Stimulated activated CD8-positive, alpha-beta memory T cell treated with anti-CD3 and anti-CD28 coated beads, Interleukin-15, amount 100 ng/mL, for 24 hours (primary cell): ENCODE measurements around the gene TRABD2B.

Experiments used
- DNase-seq: peaks from one replicate; pipeline ENCODE4 v3.0.0-alpha.2; 2020; ENCODE audit warnings: low read depth

Gene TRABD2B

DNA sequence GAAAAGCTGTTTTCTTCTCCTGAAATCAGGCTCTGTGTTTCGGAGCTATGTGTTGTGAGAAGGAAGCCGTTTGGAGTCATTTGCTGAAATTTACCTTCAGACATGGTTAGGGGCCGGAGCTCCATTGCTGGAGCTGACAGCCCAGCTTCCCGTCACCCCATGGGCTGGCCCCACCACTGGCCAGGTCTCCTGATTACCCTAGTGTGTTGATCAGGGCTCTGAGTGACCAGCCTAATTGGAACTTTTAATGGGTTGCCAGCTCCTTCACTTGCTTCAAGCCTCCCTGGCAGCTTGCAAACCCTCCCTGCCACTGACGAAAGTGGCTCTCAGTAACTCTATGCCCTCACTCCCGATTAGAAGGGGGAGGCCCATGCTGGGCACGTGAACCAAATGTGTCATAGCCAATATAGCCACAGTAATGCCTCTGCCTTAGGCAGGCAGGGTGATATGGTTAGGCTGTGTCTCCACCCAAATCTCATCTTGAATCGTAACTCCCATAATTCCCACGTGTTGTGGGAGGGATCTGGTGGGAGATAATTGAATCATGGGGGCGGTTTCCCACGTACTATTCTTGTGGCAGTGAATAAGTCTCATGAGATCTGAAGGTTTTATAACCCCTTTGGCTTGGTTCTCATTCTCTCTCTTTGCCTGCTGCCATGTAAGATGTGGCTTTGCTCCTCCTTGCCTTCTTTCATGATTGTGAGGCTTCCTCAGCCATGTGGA, 224.1 kb downstream of the TRABD2B start:
- no peak for DNase-seq

GRCh38 chr1:47772281-47772680, 224.9 kb downstream of the TRABD2B start:
- DNase-seq, result no peak

DNA sequence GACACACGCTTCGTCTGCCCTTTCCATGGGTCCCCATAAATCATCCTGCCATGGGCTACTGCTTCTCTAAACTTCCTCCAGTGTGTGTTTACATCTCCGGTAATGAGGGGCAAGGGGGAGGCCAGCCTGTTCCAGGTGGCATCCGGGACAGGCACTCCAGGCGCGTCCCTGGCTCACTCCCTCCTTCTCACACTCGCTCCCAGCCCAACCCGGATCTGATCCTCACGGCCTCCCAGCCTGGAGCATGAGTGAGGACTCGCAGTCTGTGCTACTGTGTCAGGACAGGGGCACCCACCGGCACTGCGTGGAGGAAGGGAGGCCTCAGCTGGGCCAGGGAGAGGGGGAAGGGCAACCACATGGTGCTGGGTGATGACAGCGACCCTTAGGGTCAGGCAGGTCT, 225.4 kb downstream of the TRABD2B start:
- DNase-seq, result no peak

- DNase-seq, result no peak
These were observed 227.2 kb downstream of the TRABD2B start for GRCh38 chr1:47769983-47770382.

GRCh38 chr1:47769295-47769694, 227.9 kb downstream of the TRABD2B start:
- no peak for DNase-seq

DNA sequence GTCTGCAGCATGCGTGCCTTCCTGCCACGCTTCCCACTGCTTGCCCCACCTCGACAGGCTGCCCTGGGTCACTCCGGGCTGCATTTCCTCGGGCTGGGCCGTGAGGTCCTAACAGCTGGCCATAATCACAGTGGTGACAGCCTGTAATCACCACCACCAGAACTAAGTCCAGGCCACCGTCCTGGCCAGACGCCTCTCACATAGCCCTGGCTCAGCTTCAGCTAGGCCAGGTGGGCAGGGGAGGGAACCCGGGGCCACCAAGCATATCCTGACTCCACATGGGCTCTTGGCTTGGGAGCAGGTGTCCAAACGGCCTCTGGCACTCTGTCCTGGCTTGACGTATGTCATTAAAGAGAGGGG, 229.5 kb downstream of the TRABD2B start:
- DNase-seq, result no peak

DNA sequence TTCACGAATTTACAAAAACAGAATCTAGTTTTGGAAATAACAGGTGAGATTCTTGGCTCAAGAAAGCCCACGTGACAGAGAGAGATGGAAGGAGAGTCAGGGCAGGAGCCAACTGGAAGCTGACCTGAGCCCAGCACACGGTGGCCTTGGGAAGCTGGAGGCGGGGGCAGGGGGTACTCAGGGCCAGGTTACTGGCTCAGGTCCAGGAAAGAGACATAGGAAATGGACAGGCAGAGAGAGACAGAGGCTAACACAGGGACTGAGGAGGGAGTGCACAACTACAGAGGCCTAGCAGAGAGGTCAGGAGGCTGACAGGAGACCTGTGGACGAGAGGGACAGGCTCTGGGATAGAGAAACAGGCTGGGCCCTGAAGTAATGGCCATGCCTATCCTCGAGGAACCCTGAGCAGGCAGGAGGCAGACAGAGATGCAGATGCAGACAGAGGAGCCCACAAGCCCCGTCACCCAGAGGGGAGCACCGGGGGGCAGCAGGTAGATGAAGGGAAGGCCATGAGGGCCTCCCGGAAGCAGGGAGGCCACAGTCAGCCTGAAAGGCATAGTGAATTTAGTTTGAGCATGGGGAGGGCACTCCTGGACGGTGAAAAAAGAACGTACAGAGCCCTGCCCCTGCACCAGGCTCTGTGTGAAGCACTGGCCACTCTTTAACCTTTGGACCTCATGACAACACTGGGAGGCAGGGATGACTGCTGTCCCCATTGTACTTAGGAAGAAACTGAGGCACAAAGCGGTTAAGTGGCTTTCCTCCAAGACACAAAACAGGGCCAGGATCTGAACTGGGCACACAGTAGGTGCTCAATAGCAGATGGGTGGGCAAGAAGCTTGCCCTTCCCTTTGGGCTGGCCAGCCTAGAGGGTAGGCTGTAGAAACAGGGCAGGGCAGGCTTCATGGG, 230.1 kb downstream of the TRABD2B start:
- no peak for DNase-seq

GRCh38 chr1:47765742-47766485, 231.3 kb downstream of the TRABD2B start:
- no peak for DNase-seq

- DNase-seq, result no peak
These were observed 231.9 kb downstream of the TRABD2B start for GRCh38 chr1:47765236-47765635.

DNA sequence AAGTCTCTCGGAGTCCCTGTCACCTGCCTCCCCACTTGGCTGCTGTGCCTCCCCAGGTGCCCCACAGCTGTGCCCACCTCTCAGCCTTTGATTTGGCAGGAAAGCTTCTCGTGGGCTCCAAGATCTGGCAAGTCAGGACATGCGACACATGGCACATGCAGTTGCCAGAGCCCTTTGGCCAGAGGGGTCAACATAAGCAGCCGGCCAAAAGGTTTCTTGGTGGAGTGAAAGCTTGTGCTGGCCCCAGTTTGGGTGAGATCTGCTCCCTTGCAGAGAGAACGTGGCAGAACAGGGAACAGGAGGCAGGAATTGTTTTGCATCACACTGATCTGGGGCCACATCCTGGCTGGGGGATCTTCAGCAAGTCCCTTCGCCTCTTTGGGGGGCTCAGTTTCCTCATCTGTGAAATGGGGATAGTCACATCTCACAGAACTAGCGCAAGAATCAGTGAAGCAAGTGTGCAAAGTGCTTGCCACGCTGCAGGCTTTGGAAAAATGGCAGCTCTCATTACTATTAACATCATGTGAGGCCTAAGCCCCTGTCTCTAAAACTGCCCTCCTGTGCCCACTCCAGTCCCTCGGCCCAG, 232.6 kb downstream of the TRABD2B start:
- DNase-seq, result no peak

GRCh38 chr1:47763591-47764171, 233.5 kb downstream of the TRABD2B start:
- no peak for DNase-seq

DNA sequence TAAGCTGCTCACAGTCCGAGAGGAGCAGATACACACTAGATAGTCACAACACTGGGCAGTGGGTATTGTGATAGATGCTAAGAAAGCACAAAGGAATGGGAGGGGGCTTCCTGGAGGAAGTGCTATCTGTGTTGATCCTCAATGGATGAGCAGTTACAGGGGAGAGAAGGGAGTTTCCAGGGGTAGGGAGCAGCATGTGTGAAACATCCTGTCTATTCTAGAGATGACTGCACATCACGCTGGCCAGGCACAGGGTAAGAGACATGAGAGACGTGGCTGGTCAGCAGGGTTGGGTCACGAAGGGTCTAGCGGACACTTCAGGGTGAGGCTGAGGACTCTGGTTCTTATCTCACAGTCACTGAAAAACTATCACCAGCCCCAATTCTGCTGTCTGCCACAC, 235.2 kb downstream of the TRABD2B start:
- no peak for DNase-seq

DNA sequence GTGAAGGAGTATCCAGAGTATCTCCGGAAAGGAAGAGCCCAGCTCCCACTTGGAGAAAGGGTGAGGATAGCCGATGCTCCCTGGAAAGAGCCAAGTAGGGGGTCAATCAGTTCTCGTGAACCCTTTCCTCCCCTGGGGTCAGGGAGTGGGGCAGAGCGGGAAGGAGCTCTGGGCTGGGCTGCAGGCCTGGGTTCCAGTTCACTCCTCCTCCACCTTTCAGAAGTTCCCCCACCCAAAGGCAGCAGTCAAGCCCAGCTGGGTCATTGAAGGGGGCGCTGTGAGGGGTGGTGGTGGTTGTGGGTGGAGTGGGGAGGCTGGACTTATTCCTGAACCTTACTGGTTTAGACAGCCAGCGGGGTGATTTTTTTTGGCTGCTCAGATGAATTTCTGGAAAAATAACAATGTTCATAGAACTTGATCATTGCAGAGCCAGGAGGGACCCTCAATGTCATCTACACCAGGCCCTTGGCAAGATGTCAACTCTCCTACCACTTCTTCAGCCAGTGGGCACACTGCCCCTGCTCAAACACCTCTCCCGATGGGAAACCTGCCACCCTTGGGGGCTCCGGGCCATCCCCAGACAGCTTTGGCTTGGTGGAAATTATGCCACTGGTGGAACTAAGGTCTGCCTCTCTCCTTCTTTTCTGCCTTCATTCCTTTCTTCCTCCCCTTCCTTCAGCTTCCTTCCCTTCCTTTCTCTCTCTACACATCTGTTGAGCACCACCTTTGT, 235.8 kb downstream of the TRABD2B start:
- DNase-seq, result no peak

DNA sequence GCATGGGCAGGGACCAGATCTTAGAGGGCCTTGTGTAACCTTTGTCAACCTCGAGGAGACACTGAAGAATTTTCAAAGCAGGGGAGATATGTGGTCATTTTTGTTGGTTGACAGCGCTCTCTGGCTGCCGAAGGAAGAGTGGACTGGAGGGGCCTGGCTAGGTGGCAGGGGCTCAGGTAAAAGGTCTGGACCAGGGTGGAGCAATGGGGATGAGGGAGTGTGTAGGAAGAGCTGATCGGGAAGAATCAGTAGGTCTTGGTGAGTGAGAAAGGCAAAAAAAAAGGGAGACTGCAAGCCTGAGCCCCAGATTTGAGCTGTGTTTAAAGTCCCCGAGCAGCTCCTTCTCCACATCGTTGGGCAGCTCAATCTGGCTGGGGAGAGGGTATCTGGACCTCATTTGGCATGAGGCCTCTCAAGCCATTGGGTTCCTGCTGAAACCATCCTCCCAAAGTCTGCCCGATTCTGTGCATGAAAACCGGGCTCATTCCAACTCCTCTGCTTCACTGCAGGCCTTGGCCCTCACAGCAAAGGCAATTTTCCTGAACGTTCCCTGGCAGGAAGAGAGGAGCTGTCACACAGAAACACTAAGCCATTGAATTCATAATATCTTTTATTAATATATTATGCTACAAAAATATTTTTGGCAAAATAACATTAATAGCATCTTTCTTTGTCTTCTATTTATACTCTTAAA, 237.1 kb downstream of the TRABD2B start:
- no peak for DNase-seq

DNA sequence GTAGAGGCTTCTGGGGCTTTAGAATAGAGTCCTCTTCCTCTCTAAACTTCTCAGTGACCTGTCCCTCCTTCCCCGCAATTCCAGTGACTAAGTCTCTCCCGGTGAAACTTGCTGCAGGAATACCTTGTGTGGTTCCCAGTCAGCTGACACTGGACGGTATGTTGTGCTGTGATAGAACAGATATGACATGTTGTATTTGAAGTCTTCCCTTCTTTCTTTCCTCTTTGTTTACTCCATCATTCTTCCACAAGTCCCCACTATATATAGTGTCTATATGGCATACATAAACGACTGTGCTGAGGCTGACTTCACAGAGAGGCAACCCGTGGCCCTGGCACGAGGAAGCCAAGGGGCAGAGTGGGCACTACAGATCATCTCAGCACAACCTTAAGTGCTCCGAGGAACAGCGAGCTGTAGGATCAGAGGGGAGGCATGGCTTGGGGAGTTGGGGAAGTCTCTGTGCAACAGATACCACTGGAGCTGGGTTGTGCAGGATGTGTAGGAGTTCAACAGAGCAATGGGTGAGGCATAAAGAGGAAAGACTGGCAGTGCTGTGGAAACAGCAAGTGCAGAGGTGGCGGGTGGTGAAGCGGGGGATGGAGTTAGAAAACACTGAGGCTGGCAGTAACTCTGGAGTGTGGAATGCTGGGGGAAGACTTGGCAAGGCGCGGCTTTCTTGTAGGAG, 237.8 kb downstream of the TRABD2B start:
- no peak for DNase-seq

DNA sequence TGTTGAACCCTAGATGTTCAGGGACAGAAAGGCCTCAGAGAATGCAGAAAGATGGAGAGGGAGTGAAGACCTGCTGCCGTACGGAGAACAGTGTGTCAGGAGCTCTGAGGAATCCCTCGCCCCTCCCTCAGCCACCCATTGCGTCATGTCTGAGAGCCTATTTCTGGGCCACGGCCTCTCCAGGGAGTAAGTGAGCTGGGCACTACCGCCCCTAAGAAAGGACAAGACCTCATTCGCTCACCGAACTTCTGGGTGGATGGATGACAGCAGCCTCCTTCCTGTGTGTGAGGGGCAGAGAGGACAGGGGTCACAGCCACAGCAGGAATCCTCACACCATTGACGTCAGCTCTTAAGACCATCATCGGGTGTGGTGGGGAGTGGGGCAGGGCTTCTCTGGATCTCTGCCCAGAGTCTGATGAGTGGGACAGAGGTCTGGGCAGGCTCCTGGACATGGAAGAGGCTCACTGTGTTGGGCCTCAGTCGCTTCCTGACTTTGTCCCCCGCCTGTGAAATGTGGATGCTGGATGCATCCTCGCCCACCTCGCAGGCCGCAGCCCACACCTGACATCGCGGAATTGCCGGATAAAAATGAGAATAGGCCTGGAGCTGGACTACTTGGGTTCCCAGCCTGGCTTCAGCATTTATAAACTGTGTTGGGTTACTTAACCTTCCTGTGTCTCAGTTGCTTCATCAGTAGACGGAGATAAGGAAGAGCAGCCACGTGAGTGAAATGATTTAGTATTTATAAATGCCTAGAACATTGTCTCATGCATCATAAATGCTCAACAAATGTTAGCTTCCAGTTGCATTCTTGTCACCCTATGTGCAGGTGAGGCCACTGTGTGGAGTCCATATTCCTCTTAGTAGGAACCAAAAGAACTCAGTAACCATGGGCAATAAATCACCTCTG, 238.6 kb downstream of the TRABD2B start:
- no peak for DNase-seq

DNA sequence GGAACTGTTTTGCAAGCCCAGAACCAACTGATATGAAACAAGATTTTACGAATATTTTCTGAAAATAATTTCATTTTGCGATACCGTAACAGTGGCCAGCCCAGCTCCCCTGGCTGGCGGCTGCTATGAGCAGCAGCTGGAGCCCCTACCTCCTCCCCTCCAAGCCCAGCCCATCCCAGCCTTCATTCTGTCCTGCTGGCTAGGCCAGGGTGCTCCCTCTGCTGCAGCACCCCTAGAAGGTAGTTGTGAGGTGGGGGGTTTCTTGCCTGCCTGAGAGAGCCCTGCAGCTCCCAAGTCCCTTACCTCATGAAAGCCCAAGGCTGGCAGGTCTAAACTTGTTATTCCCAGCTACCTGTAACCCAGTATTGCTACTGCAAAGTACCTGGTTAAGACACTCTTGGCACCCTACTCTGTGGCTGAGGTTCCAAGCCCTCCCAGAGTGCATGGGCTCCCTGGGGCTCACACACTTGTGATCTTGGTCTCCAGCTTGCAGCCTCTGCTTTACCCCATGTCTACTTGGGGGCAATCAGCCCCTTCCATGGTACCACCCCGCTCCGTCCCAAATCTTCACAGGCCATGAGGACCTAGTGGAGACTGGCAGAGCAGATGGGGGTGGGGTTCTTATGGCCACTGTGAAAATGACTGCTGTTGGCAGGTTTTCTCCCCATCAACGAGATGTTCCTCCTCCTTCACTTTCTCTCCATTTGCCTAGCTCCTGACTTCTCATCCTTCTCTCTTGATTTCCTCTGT, 239.8 kb downstream of the TRABD2B start:
- DNase-seq, result no peak

DNA sequence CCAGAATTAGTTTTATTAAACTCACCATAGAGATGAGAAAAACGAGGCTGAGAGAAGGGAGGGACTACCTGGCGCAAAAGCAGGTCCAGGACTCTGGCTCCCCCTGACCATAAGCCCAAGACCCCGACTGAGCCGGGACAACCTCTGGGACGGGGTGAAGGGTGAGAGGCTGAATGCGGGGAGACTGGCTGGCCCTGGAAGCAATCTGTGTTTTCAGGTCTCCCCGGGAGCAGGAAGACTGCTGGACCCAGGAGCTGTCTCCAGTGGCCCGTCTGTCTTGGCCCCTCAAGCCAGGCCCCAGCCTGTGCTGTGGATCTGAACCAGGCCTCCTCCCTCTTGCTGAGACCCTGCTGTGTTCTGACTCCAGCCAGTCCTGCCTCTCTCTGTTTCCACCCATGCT, 240.8 kb downstream of the TRABD2B start:
- no peak for DNase-seq
